Esophagus squamous epithelium (tissue), 4 donors: ENCODE measurements around the gene MSL1.

Experiments
- CTCF ChIP-seq, 6 experiments: fragments of 450-650 bp in 4 of 6; fragments of 200-600 bp in 2 of 6; sonication (generic) in 2 of 6; IDR thresholded peaks; one replicate each; pipeline ENCODE4 v1.5.1; 2016 to 2019; ENCODE audit warnings: antibody characterized with exemption in 6 of 6, mild to moderate bottlenecking in 4 of 6, moderate library complexity in 4 of 6
- POLR2A ChIP-seq, 4 donors: fragments of 450-650 bp; IDR thresholded peaks; one replicate each; pipeline ENCODE4 v1.6.1; 2017; ENCODE audit warnings: antibody characterized with exemption in 4 of 4, mild to moderate bottlenecking in 4 of 4, moderate library complexity in 3 of 4

DNA sequence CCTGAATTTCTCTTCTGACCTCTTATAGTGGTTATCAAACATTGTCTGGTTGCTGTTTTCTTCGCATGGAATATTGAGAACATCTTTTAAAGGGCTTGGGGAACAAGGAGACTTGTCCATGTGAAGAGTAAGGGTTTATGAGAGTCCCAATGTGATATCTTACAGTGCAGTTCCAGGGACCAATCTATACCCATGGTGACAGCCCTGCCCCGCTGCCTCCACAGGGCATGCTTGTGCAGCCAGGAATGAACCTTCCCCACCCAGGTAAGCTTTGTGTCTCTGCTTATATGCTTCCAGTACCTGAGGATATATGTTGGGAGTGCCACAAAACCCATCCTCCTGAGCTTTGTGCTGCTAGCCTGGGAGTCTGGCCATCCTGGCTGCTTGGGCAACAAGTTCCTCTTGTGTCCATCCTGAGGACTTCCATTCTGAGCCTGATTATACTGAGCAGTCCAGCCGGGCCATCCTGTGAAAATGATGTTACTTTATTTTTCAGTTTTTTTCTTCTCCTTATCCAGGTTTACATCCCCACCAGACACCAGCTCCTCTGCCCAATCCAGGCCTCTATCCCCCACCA is 46.0 kb downstream of the MSL1 start:
- no peak for TF ChIP-seq CTCF (IDR thresholded peaks at IDR 0.05)
- no peak for TF ChIP-seq POLR2A (IDR thresholded peaks at IDR 0.05)
